GM19455 (cell line): ENCODE results near the gene CDK16.

Experiments
- ATAC-seq: cut with Tn5 transposase; IDR thresholded peaks from one replicate; pipeline ENCODE4 v1.9.1; 2021; ENCODE audit not compliant: unreplicated experiment

CDK16 gene

GRCh38 chrX:47206316-47206715 is 12.2 kb upstream of the CDK16 start:
- no peak for ATAC-seq

DNA sequence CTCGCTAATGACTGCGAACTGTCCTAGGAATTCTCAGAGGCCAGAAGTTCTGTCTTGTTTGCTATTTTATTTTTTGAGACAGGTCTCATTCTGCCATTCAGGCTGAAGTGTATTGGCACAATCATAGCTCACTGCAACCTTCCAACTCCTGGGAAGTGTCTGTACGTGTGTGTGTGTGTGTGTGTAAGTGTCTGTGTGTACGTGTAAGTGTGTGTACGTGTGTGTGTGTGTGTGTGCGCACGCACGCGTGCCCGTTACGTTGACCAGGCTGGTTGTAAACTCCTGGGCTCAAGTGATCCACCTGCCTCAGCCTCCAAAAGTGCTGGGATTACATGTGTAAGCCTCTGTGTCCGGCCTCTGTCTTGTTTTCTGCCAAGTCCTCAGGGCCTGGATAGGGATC is 10.4 kb upstream of the CDK16 start:
- ATAC-seq, result no peak

DNA sequence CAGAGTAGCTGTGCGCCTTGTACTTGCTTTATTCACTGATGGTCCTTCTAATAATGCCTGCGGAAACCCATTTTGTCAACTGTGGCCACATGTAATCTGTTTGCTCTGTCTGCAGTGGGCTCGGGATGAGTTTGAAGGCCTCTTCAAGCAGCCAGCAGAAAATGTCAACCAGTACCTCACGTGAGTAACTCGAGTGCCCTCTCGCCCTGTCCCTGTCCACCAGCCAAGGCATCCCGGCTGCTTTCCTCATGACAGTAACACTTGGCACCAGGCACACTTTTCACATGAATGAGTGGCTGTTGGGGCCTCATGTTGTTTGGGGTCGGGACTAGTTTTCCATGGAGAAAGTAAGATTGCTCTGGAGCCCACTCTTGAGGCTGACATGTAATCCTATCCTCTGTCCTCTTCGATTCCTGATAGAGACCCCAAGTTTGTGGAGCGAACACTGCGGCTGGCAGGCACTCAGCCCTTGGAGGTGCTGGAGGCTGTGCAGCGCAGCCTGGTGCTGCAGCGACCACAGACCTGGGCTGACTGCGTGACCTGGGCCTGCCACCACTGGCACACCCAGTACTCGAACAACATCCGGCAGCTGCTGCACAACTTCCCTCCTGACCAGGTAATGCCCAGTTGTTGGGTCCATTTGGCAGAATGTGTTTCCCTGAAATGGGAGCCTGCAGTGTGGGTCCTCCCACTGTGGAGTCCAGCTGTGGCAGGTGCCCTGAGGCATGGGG is 8.8 kb upstream of the CDK16 start:
- ATAC-seq, result no peak

- ATAC-seq, result no peak
Observed at GRCh38 chrX:47210661-47211425, 7.6 kb upstream of the CDK16 start.

DNA sequence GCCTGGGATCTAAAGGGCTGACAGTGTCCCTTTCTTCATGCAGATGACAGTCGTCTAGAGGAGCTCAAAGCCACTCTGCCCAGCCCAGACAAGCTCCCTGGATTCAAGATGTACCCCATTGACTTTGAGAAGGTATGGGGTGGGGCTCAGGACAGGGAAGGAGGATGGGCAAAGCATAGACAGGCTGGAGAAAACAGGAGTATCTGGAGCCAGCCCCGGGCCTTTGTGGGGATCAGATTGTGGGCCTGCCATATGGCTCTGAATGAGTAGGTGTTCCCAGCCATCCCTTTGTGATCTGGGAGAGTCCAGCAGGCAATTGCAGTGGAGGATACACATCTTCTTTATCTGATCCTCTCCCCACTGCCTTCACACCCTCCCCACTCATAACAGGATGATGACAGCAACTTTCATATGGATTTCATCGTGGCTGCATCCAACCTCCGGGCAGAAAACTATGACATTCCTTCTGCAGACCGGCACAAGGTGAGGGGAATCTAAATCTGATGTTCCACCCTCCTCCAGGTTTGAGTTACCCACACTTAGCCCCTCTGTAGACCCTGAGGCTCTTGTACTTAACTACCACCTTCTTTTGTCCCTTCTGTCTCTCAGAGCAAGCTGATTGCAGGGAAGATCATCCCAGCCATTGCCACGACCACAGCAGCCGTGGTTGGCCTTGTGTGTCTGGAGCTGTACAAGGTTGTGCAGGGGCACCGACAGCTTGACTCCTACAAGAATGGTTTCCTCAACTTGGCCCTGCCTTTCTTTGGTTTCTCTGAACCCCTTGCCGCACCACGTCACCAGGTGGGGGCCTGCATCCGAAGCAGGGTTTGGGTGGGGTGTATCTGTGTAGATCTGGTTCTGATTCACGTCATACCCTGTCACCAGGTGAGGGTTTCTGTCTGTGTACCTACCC is 5.8 kb upstream of the CDK16 start:
- ATAC-seq, result no peak

- ATAC-seq, result no peak
Observed at GRCh38 chrX:47214435-47215077, 3.9 kb upstream of the CDK16 start.

- no peak for ATAC-seq
Observed at GRCh38 chrX:47215291-47215900, 3.1 kb upstream of the CDK16 start.

GRCh38 chrX:47216393-47216925 is 2.0 kb upstream of the CDK16 start:
- no peak for ATAC-seq

DNA sequence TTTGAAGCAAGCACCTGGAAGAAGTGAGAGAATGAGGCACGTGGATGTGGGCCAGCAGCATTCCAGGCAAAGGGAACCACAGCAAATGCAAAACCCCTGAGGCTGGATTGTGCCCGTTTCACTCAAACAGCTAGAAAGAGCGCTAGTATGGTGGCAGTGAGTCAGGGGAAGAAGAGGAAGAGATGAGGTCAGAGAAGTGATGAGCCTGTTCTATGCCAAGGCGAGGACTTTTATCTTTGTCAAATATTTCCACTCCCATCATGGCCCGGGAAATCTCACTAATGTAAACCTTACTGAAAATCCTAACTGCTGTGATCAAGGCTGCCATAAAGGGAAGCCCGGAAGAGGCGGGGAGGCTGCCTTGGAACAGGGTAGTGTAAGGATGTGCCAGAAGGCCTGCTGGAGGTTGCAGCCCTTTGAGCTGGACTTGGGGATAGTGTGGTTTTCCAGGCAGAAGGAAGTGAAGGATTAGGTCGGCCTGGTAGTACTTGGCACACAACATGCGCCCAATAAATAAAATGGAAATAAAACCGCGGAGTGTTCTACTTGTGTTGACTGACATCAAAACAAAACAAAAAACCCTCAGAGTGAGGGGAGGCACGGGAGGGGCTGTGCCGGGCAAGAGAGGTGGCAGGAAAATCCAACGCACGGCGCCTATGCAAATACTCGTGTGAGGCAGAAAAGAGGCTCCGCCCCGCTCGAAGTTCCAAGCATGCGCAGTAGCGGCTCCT is 1.2 kb upstream of the CDK16 start:
- no peak for ATAC-seq

GRCh38 chrX:47217852-47218279 is 615 bp upstream of the CDK16 start:
- ATAC-seq, result peak; percentile 83

DNA sequence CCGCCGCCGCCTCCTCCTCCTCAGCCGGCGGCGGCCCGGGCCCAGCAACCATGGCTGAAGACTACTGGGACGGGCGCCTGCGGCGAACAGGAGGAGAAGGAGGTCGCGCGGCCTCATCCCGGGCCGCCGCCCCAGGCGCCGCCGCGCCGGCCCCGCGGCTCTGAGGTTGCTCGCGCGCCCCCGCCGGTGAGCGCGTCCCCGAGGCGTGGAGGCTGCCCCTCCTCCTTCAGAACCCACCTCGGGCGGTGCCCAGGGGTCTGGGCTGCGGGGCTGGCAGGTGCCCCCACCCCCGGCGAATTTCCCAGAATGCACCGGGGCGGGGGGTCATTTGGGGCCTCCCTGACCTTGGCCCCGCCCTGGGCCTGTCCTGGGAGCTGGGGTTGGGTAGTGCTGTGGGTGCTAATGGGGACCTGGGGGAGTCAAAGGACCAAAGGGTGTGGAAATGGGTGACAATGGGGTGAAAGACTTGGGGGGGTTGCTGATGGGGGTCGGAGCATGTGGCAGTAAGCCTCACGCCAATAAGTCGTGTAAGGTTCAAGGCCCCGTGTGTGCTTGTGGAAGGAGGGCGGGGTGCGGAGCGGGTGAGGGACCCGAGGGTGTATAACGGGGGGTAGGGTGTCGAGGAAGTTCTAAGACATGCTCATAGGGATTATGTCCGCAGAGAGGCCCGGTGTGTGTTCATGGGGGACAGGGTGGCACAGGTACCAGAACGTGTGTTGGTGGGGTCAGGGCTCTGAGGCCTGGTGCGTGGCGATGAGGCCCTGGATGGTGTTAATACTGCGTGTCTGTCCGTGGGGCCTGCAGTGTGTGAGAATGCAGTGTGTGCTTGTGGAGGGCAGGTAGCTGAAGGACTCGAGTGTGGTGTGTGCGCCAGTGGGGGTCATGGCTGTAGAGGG is 687 bp downstream of the CDK16 start:
- ATAC-seq, result no peak

- ATAC-seq, result no peak
Observed at GRCh38 chrX:47221756-47222155, 3.3 kb downstream of the CDK16 start.

DNA sequence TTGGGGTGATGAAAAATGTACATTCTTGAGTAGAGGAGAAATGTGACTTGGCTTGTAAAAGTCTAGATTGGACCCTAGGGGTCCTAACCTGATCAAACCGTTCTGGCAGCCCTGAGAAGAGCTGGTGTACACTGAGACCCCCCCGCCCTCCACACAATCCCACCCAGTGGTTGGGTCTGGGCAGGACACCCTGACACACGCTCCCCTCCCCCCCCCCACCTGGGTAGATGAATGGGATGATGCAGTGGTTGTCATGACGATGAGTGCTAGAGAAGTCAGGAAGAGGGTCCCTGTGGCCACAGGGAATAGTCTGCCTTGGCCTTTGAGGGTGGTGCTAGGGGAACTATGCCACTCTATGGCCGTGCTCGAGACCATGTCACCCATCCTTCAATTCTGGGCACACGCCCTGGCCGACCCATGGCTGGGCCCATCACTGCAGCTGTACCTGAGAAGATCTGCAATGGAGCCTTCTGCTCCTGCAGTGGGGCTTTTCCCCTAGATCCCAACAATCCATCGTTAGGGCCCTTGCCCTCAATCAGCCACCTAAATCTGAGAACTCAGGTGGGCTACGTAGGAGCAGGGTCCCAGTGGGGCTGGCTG is 4.4 kb downstream of the CDK16 start:
- no peak for ATAC-seq

DNA sequence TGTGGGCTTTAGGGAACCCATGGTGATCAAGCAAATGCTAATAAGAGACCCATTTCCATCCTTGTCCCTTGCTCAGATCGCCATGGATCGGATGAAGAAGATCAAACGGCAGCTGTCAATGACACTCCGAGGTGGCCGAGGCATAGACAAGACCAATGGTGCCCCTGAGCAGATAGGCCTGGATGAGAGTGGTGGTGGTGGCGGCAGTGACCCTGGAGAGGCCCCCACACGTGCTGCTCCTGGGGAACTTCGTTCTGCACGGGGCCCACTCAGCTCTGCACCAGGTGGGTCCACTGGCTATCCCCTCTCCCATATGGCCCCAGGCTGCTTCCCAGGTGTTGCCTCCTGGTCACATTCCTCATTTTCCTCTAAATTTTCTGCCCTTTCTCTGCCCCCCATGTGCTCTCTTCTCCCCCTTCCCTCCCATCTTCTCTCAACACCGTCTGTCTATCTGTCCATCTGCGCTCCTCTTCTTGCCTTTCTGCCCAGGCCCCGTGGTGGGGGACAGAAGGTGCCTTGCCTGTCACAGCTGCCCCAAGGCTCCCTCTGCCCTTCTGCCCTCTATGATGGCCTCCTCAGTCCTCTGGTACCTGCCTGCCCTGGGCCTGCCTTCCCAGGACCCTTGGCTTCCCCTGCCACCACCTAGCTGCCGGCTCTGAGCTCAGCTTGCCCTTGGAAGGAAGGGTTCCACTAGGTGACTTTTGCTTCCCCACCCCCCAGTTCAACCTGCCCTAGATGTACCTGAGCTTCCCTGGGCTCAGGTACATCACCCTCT is 5.2 kb downstream of the CDK16 start:
- no peak for ATAC-seq

- ATAC-seq, result no peak
Observed at GRCh38 chrX:47224266-47224895, 5.9 kb downstream of the CDK16 start.

DNA sequence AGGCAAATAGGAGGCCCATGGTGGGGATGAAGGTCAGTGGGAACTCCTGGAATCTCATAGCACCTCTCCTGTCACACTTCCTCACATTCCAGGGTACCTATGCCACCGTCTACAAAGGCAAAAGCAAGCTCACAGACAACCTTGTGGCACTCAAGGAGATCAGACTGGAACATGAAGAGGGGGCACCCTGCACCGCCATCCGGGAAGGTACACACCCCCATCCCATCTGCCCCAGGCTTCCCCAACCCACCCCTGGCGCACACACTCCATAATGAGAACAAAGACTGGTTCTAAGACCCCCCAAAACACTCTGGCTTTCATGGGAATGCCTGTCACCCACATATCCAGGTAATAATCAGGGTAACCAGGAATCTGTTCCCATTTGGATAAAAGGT is 6.4 kb downstream of the CDK16 start:
- no peak for ATAC-seq

DNA sequence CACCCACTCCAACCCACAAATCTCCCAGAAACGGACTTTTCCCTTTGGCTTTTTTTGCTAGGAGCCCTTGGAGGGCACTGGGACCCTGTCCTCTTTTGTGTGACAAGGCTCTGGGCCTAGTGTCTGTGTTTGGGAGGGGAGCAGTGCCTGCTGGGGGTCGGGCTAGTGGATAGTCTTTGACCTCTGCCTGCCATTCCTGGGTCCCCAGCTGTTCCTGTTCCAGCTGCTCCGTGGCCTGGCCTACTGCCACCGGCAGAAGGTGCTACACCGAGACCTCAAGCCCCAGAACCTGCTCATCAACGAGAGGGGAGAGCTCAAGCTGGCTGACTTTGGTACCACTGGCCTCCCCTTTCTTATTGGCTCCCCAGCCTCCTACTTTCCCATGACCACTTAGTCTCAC is 7.6 kb downstream of the CDK16 start:
- no peak for ATAC-seq
